HepG2 (cell line): Measurements from ENCODE around the gene NFYC. TPM values are rescaled to one million over a fixed set of nuclear protein-coding genes. Genes with fewer than 3 reads are reported as not detected.

ENCODE experiments used
- BCL6 ChIP-seq: IDR thresholded peaks from 2 replicates; pipeline ENCODE4 v1.6.1; 2016; ENCODE audit warnings: missing genetic modification reagents, missing compliant biosample characterization
- CEBPB ChIP-seq: IDR thresholded peaks from 2 replicates; pipeline ENCODE4 v1.6.1; 2011; ENCODE audit warnings: low read depth, low read length, improper control_type of control experiment, borderline replicate concordance
- GATA4 ChIP-seq: sonication (generic); IDR thresholded peaks from 2 replicates; pipeline ENCODE4 v1.6.1; 2016; ENCODE audit warnings: antibody characterized with exemption, low read depth, borderline replicate concordance
- KDM1A ChIP-seq: IDR thresholded peaks from 2 replicates; pipeline ENCODE4 v1.6.1; 2016; ENCODE audit warnings: missing compliant biosample characterization
- MED1 ChIP-seq: sonication (generic); formaldehyde crosslinking; IDR thresholded peaks from 2 replicates; pipeline ENCODE4 v1.4.0; 2020; ENCODE audit warnings: missing genetic modification reagents
- MIXL1 ChIP-seq: IDR thresholded peaks from 2 replicates; pipeline ENCODE4 v1.6.1; 2016
- MYC ChIP-seq: sonication (generic); formaldehyde crosslinking; IDR thresholded peaks from 2 replicates; pipeline ENCODE4 v1.9.0; 2021; ENCODE audit warnings: missing genetic modification reagents, borderline replicate concordance
- SIX4 ChIP-seq: sonication (generic); formaldehyde crosslinking; IDR thresholded peaks from 2 replicates; pipeline ENCODE4 v1.4.0; 2020; ENCODE audit warnings: missing genetic modification reagents
- TRIM22 ChIP-seq: fragments of 450-650 bp; IDR thresholded peaks from 2 replicates; pipeline ENCODE4 v1.6.1; 2017
- U2AF1 ChIP-seq: fragments of 200-400 bp; formaldehyde crosslinking; optimal IDR thresholded peaks from 2 replicates; pipeline ENCODE3; 2017; ENCODE audit warnings: mild to moderate bottlenecking, low read depth, low read length
- ZNF318 ChIP-seq: sonication (generic); formaldehyde crosslinking; IDR thresholded peaks from 2 replicates; pipeline ENCODE4 v1.4.0; 2020; ENCODE audit warnings: mild to moderate bottlenecking, missing genetic modification reagents
- ZNF724P ChIP-seq: sonication (generic); formaldehyde crosslinking; IDR thresholded peaks from 2 replicates; pipeline ENCODE4 v1.8.0; 2022; ENCODE audit warnings: missing genetic modification reagents, borderline replicate concordance
- ZNF780A ChIP-seq: sonication (generic); formaldehyde crosslinking; IDR thresholded peaks from 2 replicates; pipeline ENCODE4 v1.8.0; 2022; ENCODE audit warnings: mild to moderate bottlenecking, missing genetic modification reagents, moderate library complexity
- polyA plus RNA-seq, 8 experiments: library from polyadenylated mRNA; depleted of rRNA in 3 of 8; stranded (reverse) in 7 of 8; unstranded in 1 of 8; fragments of >200 nt; fragmentation: Illumina TruSeq in 4 of 8; extraction: Trizol in 4 of 8; gene quantifications; 2 replicates each; pipeline versions ENCODE4 v1.2.1 to v1.2.3, GENCODE V29; 2011 to 2016; ENCODE audit warnings: low read depth in 4 of 8, missing spikeins in 1 of 8, mixed read lengths in 1 of 8; ENCODE audit not compliant: insufficient read depth in 1 of 8
- total RNA-seq, 5 experiments: library from RNA; depleted of rRNA; stranded (reverse); fragments of >200 nt; fragmentation: Illumina TruSeq; extraction: Trizol; gene quantifications; 2 replicates each; pipeline ENCODE4 v1.2.3, GENCODE V29; 2016; ENCODE audit warnings: low read depth in 1 of 5
- TF ChIP-seq, protein P1 (sequence below), 2 experiments: sonication (generic) in 1 of 2; formaldehyde crosslinking in 1 of 2; IDR thresholded peaks; 2 replicates each; pipeline versions ENCODE4 v1.6.1 to v1.9.0; 2014 to 2022; ENCODE audit warnings: antibody characterized with exemption in 1 of 2, borderline replicate concordance in 1 of 2, inconsistent platforms in 1 of 2, low read depth in 1 of 2, missing genetic modification reagents in 1 of 2

Gene NFYC
- total and polyA plus RNA-seq, 2 of the 13 experiments (the other 11 are each of a cell fraction or from before 2014, with no cell fraction given), result 33.9 to 73.7 TPM

DNA sequence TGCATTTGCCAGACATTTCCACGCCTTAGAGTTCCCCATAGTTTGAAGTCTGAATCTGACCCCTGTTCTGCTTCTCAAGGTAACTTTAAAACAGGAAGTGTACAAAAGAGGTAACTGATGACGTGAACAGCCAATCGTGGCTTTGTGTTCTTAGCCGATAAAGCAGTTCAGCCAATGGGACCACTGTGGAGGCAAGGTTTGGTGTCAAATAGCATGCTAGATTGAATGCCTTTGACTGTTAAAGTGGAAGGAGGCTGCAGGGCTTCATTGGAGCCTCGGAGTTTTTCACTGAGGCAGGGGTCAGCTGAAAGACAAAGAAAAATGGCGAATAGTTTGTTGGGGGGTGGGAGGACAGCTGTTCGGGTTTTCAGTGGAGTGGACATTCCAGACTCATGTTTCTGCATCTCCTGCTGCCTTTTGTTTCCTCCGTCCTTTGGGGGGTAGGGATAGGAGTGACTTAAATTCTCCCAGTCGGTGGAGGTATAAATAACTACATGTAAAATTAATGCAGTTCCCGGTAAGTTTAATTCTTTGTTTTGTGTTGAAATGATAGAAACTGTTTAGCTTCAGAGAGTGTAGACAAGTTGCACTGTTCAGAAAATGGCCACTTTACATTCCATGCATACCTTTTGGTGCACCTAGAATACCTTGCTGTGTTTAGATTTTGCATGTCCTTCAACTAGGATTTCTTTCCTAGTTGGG, 17.7 kb downstream of the NFYC start (continued):
- TF ChIP-seq ZNF318 (CRISPR knock-in tag) (no peak), ZNF724P (CRISPR knock-in tag) (no peak), MIXL1 (CRISPR knock-in tag) (0 out of 2 replicates have a peak, but pooled peaks have one; percentile 12), U2AF1 (no peak), ZNF780A (CRISPR knock-in tag) (no peak), TRIM22 (no peak), BCL6 (CRISPR knock-in tag) (0 out of 2 replicates have a peak, but pooled peaks have one; percentile 49), KDM1A (no peak), CEBPB (no peak), SIX4 (CRISPR knock-in tag) (peak; percentile 97), MED1 (CRISPR knock-in tag) (peak; percentile 29; the same call in 1 of the 2 replicates), GATA4 (peak; percentile 48; the same call in 1 of the 2 replicates), MYC (no peak)
- TF ChIP-seq, protein P1, sequence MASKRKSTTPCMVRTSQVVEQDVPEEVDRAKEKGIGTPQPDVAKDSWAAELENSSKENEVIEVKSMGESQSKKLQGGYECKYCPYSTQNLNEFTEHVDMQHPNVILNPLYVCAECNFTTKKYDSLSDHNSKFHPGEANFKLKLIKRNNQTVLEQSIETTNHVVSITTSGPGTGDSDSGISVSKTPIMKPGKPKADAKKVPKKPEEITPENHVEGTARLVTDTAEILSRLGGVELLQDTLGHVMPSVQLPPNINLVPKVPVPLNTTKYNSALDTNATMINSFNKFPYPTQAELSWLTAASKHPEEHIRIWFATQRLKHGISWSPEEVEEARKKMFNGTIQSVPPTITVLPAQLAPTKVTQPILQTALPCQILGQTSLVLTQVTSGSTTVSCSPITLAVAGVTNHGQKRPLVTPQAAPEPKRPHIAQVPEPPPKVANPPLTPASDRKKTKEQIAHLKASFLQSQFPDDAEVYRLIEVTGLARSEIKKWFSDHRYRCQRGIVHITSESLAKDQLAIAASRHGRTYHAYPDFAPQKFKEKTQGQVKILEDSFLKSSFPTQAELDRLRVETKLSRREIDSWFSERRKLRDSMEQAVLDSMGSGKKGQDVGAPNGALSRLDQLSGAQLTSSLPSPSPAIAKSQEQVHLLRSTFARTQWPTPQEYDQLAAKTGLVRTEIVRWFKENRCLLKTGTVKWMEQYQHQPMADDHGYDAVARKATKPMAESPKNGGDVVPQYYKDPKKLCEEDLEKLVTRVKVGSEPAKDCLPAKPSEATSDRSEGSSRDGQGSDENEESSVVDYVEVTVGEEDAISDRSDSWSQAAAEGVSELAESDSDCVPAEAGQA (IDR thresholded peaks at IDR 0.05; ENCODE audit: low read depth), result 0 out of 2 replicates have a peak, but pooled peaks have one; percentile 44
- TF ChIP-seq, protein P1 (CRISPR knock-in tag; IDR thresholded peaks at IDR 0.05; ENCODE audit: borderline replicate concordance), result no peak
